ENCODE results near the gene ATP8B3.
"Not testable (repeated sequence)": the region's sequence is repeated elsewhere in the genome, so short reads cannot be mapped to it uniquely, and the experiment has no call there.

The ATP8B3 gene

DNA sequence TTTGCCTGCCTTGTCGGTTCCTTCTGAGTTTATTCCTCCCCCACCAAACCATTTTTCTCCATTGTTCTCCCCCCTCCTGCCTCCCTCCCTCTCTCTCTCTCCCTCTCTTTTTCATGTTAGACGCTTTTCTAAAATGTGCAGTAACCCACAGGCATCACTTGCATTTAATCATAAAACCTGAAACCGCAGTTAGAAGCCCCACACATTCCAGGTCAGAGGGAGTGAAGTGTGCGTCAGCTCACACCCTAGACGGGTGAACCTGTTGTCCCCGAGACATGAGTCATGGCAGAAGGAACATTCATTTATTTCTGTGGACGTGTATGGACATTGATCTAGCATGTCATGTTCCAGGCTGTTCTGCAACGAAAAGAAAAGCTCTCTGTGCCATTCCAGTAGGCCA is 38.9 kb downstream of the ATP8B3 start:
- DNase-seq: no peak

DNA sequence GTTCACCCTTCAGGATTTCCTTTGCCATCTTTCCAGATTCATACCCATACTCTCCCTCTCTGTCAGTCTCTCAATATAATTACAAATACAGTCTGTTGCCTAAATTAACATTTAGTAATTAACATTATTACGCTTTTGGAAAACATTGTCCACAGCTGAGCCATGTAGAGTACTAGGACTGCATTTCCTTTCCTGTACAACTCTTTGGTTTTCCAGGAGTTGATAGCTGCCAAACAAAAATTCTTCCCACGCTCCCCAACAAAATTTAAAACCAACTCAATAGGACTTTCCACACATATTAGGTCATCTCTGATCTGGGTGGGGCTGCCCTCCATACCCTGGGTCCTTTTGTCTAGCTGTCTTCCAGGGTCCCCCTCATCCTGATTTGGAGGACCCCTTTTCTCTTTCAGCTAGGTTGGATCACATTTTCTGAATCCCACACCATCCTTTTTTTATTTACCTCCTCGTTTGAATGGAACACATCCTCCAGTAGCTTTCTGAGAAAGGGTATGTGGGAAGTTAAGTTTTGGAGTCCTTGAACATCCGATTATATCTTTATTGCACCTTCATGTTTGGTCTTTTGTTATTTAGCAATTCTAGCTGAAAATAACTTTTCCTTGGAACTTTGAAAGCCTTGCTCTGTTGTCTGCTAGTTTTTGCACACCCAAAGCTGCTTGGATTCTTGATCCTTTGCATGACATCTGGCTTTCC is 41.1 kb downstream of the ATP8B3 start:
- no peak for DNase-seq

DNA sequence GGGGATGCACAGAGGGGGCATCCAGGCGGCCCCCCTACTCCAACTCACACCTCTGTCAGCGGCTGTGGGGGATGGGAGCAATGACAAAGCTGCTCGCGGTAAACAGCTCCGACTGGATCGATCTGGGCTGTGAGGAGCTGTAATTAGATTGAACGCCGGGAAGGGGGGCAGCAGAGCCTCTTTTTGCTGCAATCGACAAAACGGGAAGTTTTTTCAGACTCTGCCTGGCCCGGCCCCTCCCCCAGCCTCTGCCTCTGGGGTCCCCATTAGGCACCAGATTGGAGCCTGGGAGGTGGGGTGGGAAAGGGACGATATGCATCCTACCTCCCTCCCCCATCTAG is 42.5 kb downstream of the ATP8B3 start:
- DNase-seq: no peak

DNA sequence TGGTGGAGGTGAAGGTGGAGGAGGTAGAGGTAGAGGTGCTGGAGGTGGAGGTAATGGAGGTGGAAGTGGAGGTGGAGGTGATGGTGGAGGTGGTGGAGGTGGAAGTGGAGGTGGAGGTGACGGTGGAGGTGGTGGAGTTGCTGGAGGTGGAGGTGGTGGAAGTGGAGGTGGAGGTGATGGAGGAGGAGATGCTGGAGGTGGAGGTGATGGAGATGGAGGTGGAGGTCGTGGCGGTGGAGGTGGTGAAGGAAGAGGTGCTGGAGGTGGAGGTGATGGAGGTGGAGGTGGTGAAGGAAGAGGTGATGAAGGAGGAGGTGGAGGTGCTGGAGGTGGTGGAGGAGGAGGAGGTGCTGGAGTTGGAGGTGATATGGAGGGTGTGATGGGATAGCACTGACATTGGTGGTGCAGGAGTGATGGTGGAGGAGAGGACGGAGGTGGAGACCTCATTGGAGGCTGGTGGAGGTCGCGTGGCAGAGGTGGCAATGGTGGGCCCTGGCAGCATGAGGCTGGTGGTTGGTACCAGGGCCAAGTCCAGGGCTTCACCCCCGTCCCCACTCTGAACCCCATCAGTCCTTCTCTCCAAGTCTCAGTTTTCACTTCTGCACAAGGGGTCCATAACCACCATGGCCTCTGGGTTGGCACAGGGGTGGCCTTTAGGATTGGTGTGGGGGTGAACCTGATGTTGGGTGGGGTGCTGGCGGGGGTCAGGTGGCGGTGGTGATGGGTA is 43.0 kb downstream of the ATP8B3 start:
- no peak for DNase-seq

DNA sequence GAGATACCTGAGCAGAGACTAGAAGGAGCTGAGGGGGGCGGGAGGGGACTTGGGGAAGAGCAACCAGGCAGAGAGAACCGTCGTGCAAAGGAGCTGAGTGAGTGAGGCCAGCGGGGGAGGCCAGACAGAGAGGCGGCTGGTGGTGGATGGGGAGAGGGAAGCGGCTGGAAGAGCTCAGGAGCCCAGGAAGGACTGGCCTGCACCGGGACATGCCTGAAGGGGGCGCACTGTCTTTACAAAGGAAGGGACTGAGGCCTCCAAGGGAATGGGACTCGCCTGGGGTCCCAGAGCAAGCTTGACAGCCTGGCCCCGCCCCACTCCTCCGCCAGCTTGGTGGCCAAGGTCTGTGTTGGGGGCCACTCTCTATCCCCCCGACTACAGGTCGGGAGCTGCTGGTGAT is 43.8 kb downstream of the ATP8B3 start:
- no peak for DNase-seq

DNA sequence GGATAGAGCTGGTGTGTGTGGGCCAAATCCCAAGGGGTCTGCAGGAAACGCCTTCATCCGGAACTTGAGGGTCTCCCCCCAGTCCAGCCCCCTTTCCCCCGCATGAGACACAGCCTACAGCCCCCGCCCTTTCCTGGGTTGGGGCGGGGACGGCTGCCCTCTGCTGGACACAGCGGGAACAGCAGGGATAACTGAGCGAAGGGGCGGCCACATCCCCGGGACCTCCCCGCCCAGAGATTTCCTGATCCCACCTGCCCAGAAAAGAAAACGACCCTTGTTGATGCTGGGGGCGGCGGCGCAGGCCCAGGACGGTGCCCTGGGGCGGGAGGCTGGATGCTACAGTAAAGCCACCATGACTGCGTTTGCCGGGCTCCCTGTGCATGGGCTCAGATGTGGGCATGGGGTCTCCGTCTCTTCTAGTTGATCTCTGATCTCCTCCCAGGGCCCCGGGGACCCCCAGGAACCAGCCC is 44.6 kb downstream of the ATP8B3 start:
- peak in 19 of 51 donors; percentile 1 to 53 (median 9) for DNase-seq

DNA sequence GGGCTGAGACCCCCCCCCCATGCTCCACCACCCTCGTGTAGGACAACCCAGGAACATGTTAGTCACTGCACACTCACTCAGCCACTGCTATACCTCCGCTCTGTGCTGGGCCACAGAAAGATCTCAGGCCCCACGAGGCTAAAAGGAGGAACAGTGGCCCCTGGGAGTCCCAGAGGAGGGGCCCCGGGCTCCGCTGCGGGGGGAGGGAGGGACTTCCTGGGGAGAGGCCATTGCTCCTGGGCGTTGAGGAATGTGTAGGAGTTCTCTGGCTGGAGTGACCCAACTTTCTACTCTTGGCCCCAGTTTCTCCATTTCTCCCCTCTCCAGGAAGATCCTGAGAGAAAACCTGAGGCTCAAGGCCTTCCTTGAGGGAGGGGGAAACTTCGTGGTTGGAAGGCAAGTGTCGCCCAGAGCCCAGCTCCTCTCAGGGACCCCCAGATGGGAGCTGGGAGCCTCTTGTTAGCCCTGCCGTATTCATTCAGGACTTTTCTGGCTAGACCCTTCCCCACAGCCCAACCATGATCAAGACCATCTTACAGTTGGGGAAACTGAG is 45.2 kb downstream of the ATP8B3 start:
- no peak for DNase-seq

DNA sequence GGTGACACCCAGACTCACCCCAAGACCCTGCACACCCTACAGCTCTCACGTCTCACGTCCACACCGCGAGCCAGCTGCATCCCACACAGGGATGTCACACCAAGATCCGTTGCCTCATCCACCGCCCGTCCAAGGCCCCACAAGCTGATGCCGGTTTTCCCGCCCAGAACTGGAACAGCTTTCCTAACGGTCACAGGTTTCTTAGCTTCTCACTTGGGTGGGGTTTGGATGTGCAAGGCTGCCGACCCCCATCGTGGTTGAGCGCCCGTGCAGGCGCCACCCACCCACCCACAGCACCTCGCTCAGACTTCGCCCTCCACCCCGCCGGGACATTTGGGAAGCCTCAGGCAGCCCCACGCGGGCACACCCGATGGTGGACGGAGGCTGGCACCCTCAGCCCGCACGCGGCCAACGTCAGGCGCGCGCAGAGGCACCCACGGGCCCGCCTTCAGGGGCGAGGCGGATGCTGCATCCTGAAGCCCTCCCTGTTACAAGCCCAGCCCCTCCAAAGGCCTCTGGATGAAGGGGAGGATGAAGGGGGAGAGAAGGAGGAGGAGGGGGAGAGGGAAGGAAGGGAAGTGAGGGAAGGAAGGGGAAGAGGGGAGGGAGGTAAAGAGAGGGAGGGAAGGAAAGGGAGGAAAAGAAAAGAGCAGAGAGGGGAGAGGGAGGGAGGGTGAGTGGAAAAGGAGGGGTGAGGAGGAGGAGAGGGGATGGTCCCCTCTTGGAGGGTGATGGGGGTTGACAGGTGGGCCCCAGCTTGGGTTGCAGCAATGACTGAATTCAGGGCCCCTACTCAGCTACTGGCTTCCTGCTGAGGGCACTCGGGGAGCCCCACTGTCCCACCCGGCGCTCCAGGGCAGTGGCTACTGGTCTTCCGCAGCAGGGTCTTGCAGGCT is 45.9 kb downstream of the ATP8B3 start:
- no peak for DNase-seq

DNA sequence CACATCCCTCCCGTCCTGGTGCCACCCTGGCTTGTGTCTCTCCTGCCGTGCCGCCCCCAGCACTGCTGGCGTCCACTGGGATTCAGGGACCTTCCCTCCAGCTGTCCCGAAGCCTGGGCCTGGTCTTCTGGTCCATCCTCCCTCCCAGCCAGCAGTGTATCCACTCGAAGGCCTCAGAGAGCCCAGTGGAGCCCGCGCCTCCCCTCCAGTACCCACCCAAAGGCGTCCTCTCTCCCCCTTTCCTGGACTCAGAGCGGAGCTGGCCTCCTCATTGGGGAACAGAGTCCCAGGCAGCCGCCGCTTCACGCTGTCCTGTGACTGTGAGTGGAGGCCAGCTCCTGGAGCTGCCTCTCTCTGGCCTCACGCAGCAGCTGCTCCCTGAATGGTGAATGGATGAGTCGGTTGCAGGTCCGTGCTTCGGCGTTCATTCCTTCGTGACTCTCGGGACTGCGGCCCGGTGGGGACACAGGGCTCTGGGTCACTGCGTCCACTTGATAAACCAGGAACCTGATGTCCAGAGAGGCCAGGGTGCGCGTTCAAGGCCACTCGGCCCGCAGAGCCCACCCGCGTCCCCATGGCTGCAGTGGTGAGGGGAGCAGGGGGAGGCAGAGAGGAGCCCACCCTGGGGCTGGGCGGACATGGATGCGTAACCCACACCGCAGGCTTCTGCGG is 46.7 kb downstream of the ATP8B3 start:
- no peak for DNase-seq

DNA sequence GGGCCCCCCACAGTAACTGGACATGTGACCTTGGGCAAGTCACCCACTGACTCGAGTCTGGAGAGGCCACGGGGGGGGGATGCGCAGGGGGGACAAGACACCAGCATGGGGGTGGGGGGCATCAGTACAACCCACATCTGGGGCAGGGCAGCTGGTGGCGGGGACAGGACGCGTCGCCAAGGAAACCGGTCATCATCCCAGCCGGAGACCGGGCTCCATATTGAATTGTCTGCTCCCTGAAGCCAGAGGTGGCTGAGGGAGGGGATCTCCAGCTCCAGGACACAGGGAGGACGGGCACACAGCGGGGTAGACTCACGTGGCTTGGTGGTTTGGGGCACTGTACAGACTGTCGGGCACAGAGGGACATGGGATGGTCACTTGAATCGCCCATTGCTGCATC is 47.3 kb downstream of the ATP8B3 start:
- DNase-seq: no peak

DNA sequence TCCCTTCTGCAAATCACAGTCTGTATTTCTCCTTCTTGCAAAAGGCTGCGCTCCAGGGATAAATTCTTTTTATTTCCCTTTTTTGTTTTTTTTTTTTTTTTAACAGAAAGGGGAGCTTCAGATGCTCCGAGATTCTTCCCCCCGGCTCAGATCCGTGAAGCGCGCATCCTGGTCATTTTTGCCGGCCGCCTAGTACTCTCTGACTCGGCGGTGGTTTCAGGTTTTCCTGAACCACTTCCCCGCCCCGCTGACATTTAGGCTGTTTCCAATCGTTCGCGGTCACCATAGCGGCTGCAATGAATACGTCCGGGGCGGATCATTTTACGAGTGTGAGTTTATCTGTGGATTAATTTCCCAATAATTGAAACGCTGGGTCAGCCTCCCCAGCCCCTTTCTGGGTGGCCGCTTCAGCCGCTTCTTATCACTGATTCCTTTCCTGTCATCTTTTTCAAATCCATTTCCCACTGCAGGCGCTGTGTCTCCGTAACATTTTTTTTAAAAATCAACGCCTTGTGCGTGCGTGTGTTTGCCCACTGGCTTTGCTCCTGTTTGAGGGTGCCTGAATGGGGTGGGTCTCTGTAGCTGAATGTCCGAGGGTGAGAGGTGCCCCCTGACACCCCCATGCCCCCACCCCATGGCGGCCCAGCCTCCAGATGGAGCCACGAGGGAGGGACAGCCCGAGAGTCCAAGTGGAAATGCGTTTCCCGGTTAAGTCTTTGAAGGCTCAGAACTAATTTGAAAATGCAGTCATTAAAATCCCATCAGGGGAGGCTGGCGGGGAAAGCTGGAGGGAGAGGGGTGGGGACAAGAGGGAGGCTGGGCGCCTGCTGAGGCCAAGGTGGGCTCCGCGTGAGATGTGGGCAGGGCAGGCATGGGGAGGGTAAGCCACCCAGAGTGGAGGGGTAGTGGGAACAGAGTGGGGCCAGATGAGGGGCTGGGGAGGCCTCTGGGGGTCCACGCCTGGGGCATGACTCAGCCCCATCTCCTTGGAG is 48.1 kb downstream of the ATP8B3 start:
- no peak for DNase-seq

DNA sequence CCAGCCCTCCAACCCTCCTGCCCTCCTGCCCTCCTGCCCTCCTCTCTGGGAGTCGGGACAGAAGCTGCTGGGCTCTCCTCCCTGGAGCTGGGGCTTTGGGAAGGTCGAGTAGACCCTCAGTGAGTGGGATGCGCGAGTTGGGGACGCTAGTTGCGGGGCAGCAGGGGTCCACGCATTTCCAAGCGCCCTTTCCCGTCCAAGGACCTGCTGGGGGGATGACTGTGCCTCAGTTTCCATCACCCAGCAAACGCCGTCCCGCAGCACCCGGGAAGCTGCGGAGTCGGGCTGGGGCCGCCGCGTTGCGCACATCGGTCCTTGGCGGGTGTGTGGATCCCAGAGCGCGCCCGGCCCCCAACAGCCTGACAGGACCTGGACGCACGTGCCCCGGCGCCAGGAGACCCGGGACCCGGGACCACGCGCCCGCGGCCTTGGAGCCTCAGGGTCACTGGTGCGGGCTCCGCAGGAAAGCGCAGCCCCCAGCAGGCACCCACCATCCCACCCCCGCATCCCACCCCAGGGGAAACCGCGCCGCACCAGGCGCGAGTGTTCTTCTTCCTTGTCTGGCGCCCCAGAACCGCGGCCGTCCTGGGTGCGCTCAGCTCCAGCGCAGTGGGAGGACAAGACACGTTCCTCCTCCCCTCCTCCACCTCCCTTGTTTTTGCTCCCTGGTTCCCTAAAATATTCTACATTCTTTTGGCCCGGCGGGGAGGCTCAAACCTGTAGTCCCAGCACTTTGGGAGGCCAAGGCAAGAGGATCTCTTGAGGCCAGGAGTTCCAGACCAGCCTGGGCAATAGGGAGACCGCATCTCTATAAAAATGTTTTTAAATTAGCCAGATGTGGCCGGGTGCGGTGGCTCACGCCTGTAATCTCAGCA is 49.6 kb downstream of the ATP8B3 start:
- DNase-seq: no peak

DNA sequence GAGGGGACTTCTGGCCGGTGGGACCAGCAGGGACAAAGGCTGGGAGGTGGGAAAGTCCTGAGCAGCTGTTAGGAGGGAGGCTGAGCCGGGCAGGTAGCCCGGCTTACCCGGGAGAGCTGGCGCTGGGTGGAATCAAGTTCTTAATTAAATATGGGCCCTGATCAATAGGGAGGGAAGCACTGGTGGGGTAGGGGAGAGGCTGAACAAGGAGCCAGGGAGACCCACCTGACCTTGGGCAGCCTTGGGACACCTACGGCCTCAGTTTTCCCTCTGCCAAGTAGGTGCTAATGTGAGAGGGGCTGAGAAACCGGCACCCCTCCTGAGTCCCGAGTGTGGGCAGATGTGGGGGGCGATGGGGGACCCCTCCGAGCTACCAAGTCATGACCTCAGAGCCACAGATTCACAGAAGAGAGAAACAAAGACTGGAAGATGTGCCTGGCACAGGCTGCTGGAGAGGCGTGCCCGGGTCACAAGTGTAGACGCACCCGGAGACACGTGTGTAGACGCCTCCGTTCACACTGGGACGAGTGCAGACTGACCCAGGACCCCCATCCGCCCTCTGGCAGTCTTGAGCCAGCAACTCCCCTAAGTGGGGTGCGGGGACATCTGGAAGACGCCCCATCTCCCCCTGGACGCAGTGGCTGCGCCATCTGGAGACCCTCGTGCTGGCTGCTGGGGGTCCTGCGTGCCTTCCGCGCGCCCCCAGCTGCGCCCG is 50.4 kb downstream of the ATP8B3 start:
- no peak for DNase-seq

DNA sequence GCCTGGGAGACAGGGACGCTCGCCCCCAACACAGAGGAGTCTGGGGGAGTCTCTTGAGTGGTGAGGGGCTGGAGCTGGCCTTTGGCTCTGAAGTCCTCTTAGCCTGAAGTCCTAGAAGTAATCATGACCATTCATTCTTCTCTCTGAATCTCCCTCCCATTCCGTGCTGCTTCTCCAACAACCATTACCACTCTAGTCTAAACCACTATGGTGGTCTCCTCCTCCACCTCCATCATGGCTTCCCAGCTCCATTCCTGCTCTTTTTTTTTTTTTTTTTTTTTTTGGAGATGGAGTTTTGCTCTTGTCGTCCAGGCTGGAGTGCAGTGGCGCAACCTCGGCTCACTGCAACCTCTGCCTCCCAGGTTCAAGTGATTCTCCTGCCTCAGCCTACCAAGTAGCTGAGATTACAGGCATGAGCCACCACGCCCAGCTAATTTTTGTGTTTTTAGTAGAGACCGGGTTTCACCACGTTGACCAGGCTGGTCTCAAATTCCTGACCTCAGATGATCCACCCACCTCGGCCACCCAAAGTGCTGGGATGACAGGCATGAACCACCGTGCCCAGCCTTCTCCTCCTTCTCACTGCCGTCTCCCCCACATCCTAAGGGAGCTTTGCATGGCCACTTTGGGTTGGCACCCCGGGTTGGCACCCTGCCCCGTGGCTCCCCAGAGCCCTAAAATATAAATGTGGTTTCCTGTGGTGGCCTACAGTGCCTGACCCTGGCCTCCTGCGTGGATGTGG is 51.1 kb downstream of the ATP8B3 start:
- DNase-seq: not testable (repeated sequence)

DNA sequence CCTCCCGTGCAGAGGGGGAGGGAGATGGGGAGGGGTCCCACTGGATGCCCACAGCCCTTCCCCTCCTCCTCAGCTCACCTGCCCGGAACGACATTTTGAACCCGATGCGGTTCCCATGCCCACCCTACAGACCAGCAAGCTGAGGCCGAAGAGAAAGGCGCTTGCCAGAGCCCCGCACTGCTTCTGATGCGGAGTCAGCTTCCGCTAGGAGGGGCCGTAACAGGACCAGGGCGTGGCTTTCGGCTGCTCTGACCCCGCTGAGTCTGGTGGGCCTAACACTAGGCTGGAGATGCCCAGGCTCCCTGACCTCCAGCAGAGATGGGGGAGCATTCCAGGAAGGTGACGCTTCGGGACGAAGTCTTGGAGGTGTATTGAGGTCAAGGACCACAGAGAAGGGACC is 52.1 kb downstream of the ATP8B3 start:
- DNase-seq: no peak

DNA sequence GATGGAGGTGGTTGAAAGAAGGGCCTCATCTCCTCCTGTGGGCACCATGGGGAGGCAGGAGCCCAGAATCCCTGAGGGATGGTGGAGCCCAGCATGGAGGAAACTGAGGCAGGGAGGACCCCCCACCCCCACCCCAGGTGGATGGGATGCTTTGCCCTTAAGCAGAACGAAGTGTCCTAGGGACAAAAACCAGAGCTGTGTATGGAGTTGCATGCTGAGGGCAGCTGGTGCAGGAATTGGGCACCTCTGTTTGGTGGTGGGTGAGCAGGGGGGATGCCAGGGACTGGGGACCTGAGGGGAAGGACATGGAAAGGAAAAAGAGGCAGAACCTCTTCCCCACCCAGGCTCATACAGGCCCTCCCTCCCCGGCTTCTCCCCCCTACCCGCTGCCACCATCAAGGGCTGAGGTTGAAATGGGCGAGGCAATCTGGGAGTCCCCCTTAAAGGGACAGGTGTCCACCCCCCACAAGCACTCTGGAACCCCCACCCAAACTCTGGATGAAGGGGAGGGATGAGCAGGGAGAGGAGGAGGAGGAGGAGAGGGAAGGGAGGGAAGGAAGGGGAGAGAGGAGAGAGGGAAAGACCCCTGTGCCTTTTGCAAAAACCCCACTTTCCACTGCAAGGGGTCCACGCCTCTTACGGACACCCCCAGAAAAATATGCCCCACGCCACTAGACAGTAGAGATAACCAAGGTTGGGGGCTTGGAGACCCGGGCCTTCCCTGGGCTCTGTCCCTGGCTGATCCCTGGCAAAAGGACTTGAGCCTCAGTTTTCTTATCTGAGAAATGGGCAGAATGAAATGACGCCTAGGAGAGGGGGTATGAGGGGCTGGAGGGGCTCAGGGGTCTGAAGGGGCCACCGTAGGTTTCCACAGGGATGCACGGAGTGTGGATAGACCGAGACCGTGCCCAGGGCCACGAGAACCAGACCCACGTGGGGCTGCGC is 52.8 kb downstream of the ATP8B3 start:
- DNase-seq: no peak

DNA sequence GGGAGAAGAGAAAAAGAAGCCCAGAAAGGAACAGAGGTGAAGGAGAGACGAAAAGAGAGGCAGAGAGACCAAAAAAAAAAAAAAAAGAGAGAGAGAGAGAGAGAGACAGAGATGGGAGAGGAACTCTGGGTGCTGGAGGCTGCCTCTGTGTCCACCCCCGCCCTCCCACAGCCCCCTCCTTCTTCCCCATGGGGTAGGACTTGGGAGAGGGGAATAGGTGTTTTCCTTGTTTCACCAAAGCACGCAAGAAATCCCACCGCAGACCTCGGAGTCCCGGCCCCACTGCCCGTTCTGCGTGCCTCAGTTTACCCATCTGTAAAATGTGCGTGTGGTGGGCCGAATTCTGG is 53.9 kb downstream of the ATP8B3 start:
- DNase-seq: no peak

Measured in hypothalamus (tissue), 51 donors.